Measurements from ENCODE around the gene SLCO2B1. TPM values are rescaled to one million over a fixed set of nuclear protein-coding genes. Genes with fewer than 3 reads are reported as not detected.

SLCO2B1 gene
- total RNA-seq, 1 donor from 2014 or later, result 3.5 TPM

GRCh38 chr11:75191330-75191717, 40.4 kb downstream of the SLCO2B1 start:
- DNase-seq (ENCODE audit: low spot score), result peak; percentile 59
- Mint-ChIP-seq H3K36me3 (ENCODE audit: low read depth, unreplicated experiment) (peaks cover 5% of the 10 kb centered on the region), H3K27ac (ENCODE audit: unreplicated experiment) (peak overlapping the region; percentile 72), H3K27me3 (ENCODE audit: unreplicated experiment) (peaks cover 14% of the 10 kb centered on the region), H3K4me3 (ENCODE audit: unreplicated experiment) (no peak overlapping the region), H3K9me3 (ENCODE audit: unreplicated experiment) (no peaks in the 10 kb centered on the region), H3K4me1 (ENCODE audit: unreplicated experiment) (peaks cover 44% of the 10 kb centered on the region)
- TF ChIP-seq, protein P1, sequence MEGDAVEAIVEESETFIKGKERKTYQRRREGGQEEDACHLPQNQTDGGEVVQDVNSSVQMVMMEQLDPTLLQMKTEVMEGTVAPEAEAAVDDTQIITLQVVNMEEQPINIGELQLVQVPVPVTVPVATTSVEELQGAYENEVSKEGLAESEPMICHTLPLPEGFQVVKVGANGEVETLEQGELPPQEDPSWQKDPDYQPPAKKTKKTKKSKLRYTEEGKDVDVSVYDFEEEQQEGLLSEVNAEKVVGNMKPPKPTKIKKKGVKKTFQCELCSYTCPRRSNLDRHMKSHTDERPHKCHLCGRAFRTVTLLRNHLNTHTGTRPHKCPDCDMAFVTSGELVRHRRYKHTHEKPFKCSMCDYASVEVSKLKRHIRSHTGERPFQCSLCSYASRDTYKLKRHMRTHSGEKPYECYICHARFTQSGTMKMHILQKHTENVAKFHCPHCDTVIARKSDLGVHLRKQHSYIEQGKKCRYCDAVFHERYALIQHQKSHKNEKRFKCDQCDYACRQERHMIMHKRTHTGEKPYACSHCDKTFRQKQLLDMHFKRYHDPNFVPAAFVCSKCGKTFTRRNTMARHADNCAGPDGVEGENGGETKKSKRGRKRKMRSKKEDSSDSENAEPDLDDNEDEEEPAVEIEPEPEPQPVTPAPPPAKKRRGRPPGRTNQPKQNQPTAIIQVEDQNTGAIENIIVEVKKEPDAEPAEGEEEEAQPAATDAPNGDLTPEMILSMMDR (IDR thresholded peaks at IDR 0.05; ENCODE audit: unreplicated experiment), result no peak

DNA sequence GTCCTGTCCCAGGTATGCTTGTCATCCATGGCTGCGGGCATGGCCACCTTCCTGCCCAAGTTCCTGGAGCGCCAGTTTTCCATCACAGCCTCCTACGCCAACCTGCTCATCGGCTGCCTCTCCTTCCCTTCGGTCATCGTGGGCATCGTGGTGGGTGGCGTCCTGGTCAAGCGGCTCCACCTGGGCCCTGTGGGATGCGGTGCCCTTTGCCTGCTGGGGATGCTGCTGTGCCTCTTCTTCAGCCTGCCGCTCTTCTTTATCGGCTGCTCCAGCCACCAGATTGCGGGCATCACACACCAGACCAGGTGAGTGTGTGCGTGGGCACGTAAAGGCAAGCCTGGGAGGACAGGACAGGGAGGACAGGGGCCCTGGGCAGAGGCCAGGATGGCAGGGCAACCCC, 42.4 kb downstream of the SLCO2B1 start:
- Mint-ChIP-seq H3K9me3 (ENCODE audit: unreplicated experiment) (no peaks in the 10 kb centered on the region), H3K4me3 (ENCODE audit: unreplicated experiment) (no peak overlapping the region), H3K4me1 (ENCODE audit: unreplicated experiment) (peaks cover 51% of the 10 kb centered on the region), H3K27me3 (ENCODE audit: unreplicated experiment) (peaks cover 21% of the 10 kb centered on the region), H3K27ac (ENCODE audit: unreplicated experiment) (no peak overlapping the region), H3K36me3 (ENCODE audit: low read depth, unreplicated experiment) (peaks cover 5% of the 10 kb centered on the region)
- TF ChIP-seq, protein P1 (IDR thresholded peaks at IDR 0.05; ENCODE audit: unreplicated experiment), result no peak
- no peak for DNase-seq (ENCODE audit: low spot score)

GRCh38 chr11:75193711-75194110, 42.8 kb downstream of the SLCO2B1 start:
- H3K27me3 Mint-ChIP-seq (ENCODE audit: unreplicated experiment), result peaks cover 22% of the 10 kb centered on the region
- H3K36me3 Mint-ChIP-seq (ENCODE audit: low read depth, unreplicated experiment), result peaks cover 5% of the 10 kb centered on the region
- TF ChIP-seq, protein P1 (IDR thresholded peaks at IDR 0.05; ENCODE audit: unreplicated experiment), result no peak
- H3K9me3 Mint-ChIP-seq (ENCODE audit: unreplicated experiment), result no peaks in the 10 kb centered on the region
- no peak overlapping the region for H3K27ac Mint-ChIP-seq (ENCODE audit: unreplicated experiment)
- DNase-seq (ENCODE audit: low spot score), result no peak
- peaks cover 53% of the 10 kb centered on the region for H3K4me1 Mint-ChIP-seq (ENCODE audit: unreplicated experiment)
- H3K4me3 Mint-ChIP-seq (ENCODE audit: unreplicated experiment), result no peak overlapping the region

DNA sequence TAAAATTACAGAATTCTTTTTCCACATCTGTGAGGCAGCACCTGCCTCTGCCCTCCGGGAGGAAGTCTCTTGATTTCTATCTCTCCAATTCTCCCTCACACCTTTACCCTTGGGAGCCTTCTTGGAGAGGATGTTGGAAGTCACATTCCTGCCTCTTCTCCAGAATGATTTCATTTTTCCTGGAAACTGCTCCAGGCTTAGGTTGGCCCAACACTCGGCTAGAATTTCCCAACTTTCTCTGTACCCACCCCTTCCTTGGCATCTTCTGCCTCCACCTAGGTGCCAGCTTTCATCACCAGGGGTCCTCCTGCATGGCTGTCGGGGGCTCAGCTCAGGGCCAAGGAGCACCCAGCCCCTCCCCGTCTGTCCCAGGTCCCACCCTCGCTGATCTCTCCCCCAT, 43.2 kb downstream of the SLCO2B1 start:
- no peaks in the 10 kb centered on the region for H3K9me3 Mint-ChIP-seq (ENCODE audit: unreplicated experiment)
- TF ChIP-seq, protein P1 (IDR thresholded peaks at IDR 0.05; ENCODE audit: unreplicated experiment), result no peak
- no peak for DNase-seq (ENCODE audit: low spot score)
- peaks cover 22% of the 10 kb centered on the region for H3K27me3 Mint-ChIP-seq (ENCODE audit: unreplicated experiment)
- peaks cover 53% of the 10 kb centered on the region for H3K4me1 Mint-ChIP-seq (ENCODE audit: unreplicated experiment)
- H3K4me3 Mint-ChIP-seq (ENCODE audit: unreplicated experiment), result no peak overlapping the region
- H3K27ac Mint-ChIP-seq (ENCODE audit: unreplicated experiment), result no peak overlapping the region
- H3K36me3 Mint-ChIP-seq (ENCODE audit: low read depth, unreplicated experiment), result peaks cover under 1% of the 10 kb centered on the region

- no peak for DNase-seq (ENCODE audit: low spot score)
- Mint-ChIP-seq H3K36me3 (ENCODE audit: low read depth, unreplicated experiment) (no peaks in the 10 kb centered on the region), H3K27me3 (ENCODE audit: unreplicated experiment) (peaks cover 22% of the 10 kb centered on the region), H3K4me1 (ENCODE audit: unreplicated experiment) (peaks cover 50% of the 10 kb centered on the region), H3K9me3 (ENCODE audit: unreplicated experiment) (no peaks in the 10 kb centered on the region), H3K27ac (ENCODE audit: unreplicated experiment) (no peak overlapping the region), H3K4me3 (ENCODE audit: unreplicated experiment) (no peak overlapping the region)
- TF ChIP-seq, protein P1 (IDR thresholded peaks at IDR 0.05; ENCODE audit: unreplicated experiment), result no peak
These were observed 44.5 kb downstream of the SLCO2B1 start for GRCh38 chr11:75195167-75195962.
